Measurements from ENCODE around the gene THTPA.

THTPA gene

GRCh38 chr14:23551266-23552028, 4.6 kb upstream of the THTPA start, which contains the start of gene ZFHX2:
ZFHX2 (minus strand) TSS chr14:23551765; CDS start chr14:23535325, 16,440 bp downstream.
- DNase-seq (ENCODE audit: low spot score), result peak; percentile 73

DNA sequence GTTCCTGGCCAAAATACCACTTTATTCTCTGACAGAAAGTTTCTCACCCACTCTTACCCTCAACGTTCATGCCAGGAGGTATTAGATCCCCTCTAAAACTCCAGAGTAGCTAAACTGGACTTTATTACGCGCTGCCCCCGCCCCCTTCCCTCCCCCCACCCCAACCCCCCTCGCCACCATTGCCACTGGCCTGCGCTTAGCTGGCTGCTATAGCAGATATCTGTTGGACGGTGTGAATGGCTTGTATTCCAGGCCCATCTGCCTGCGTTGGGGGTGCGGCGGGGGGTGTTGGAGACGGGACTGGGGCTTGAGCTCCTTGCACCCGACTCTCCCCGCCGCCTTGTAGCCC, 564 bp upstream of the THTPA start:
- DNase-seq (ENCODE audit: low spot score), result no peak

- DNase-seq (ENCODE audit: low spot score), result no peak
Observed at GRCh38 chr14:23556700-23557440, 799 bp downstream of the THTPA start.

- peak; percentile 34 for DNase-seq (ENCODE audit: low spot score)
Observed at GRCh38 chr14:23557521-23557920, 1.4 kb downstream of the THTPA start.

DNA sequence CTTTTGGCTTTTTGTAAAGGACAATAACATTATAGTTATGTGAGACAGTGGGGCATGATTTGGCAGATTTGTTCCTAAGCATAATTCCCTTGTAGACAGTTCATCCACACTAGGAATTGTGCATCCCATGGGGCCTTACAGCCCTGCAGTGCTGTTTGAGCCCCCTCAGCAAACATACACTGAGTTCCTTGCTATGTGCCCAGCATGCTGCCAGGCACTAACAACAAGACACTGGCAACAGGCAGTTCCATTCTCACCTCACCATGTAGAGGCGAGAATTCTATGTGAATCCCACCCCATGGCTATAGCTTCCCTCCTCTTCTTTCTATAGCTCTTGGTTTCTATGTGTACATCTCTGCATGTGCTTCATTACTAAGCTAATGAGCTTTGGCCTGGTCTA, 1.9 kb downstream of the THTPA start:
- no peak for DNase-seq (ENCODE audit: low spot score)

DNA sequence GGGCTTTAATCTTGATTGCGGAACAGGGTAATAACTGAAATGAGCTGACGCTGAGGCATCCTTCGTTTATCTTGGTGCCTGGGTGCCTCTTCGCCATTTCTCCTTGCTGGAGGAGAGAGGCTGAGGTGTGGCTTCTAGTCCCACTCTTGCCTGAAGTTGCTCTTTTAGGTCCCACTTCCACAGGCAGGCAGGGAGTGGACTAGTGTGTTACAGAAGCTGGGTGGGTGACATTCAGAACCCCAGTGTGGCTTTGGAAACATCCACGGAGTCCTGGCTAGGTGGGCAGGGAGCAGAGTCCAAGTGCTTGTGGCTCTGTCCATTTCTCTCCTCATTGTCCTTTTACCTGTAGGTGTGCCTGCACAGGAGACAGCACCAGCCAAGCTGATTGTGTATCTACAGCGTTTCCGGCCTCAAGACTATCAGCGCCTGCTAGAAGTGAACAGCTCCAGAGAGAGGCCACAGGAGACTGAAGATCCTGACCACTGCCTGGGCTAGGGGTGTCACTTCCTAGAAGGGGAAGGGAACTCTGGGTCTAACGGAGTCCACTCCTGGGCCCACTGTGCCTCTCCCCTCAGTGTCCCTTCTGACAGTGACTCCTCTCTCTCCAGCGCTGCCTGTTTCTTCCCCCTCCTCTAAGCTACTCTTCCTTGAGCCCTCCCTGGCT, 2.4 kb downstream of the THTPA start:
- DNase-seq (ENCODE audit: low spot score), result no peak

DNA sequence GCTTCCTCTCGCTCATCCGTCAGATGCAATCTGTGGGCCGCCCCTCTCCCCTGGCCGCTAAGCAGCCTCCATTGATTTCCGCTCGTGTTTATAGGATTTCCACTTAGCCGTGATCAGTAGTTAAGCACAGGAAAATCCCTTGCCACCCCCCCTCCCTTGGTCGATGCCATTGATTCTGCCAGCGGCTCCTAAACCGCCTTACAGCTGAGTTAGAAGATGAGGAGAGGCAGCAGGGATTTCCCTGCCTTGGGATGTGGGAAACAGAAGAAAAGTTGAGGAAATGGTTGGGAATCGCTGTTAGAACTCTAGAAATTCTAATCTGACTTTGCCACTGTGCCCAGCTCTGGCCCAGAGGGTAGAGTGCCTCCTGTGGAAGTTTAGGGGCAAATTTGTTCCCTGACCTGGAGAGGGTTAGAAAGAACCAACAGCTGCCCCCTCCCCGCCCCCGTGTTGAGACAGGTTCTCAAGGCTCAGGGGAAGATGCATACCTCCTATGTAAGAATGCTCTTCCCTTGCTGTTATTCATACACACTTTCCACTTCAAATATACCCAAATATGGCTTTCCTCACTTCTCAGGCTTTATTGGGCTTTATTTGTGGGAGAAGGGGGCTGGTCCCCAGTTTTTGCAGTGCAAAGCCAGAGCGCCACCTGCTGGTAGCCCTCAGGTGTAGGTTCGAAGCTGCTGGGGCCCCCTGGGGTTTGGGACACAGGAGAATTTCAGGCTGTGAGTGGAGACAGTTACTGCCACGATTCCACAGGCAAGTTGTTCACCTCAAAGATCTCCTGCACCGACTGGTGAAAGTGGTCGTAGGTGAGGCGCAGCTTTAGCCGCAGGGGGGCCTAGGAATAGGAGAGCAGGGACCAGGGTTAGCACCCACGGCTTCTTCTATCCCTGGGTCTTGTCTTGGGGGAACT, 3.2 kb downstream of the THTPA start:
- peak; percentile 73 for DNase-seq (ENCODE audit: low spot score)

DNA sequence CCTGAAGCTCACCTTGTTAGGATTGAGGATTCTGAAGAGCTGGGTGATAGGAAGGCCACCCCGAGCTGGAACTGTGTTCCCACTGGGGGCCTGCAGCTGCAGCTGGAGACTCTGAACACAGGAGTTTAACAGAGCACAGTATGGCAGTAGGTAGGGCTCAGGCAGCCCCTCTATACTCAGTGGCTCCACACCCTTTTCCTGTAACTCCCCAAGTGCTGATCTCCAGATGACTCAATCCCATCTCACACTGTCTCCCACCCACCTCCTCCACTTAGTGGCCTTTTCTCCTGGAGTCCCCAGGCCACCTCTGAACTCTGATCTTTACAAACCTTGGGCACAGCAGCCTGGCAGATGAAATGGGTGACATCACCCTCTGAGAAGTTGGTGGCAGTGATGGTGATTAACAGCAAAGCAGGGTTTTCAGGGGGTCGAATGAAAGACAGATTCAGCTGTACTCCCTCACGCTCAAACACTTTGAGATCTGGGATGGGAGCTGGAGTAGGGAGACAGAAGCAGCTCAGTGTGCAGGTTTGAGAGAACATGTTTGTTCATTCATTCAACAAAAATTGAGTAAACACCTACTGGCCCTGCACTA, 4.0 kb downstream of the THTPA start:
- DNase-seq (ENCODE audit: low spot score), result no peak

- no peak for DNase-seq (ENCODE audit: low spot score)
Observed at GRCh38 chr14:23561259-23561658, 5.2 kb downstream of the THTPA start.

GRCh38 chr14:23561873-23562821, 6.1 kb downstream of the THTPA start:
- no peak for DNase-seq (ENCODE audit: low spot score)

DNA sequence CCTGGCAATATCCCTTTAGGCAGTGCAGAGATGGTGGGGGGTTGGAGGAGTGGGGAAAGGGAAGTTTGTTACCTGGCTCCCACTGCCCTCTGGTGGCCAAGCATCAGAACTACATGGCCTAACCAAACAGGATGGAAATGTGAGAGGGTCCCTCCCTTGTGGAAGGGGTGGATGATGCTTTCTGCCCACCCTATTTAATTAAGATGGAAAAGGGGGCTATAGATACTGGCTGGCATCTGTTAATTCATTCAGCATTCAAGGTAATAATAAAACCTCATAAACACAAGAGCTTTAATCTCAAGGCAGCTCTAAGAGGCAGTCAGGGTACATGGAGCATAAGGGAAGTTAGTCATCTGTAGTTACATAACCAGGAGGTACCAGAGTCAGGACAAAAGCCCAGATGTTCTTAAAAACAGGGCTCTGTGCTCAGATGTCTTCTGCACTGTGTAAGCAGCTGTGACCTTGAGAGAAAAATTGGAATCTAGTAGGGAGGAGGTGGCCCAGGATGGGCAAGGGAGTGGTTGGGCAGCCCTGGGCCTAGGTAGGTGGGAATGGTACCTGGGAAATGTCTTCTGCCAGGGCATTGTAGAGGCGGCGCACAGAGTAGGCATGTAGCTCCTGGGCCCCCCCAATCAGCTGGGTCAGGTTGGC, 6.9 kb downstream of the THTPA start:
- peak; percentile 72 for DNase-seq (ENCODE audit: low spot score)

- DNase-seq (ENCODE audit: low spot score), result no peak
Observed at GRCh38 chr14:23563473-23564180, 7.6 kb downstream of the THTPA start.

DNA sequence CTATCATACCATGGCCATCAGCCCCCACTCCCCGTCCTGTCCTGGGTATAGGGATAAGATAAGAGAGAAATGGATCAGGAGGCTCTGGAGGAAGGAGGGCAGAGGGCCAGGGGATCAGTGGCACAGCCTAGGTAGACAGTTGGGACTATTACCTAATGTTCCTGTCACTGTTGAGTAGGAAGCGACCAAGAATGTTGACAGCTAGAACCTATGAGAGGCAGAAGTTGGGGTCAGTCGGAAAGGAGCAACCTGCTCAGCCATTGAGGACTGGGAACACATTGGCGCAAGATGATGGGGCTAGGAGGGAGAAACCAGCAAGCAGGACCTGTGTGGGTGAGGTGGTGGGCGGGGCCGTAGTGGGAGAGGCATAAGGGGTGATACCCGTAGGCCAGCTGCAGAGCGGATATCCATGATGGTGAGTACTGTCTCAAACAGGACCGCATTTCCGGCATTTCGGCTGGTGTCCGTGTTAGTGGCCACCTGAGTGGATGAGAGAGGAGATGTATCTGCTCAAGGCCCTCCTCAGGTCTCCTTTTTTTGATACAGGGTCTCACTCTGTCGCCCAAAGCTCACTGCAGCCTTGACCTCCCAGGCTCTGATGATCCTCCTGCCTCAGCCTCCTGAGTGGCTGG, 8.2 kb downstream of the THTPA start:
- DNase-seq (ENCODE audit: low spot score), result no peak

DNA sequence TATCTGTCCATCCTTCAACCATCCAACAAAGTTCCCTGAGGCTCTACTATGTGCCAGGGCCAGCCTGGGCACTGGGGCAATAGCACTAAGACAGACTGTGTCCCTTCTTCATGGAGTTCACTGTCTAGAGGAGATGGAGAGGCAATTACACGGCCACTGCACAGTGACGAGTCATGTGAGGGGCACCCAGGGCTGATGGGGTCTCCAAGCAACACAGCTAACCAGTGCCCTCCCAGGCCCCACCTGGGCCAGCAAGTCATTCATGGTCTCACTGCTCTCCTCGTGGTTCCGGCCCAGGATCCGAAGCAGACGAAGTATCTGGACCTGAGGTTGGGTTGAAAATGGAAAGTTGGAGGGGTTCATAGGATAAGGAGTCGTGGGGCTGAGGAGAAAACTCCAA, 8.8 kb downstream of the THTPA start:
- DNase-seq (ENCODE audit: low spot score), result no peak

DNA sequence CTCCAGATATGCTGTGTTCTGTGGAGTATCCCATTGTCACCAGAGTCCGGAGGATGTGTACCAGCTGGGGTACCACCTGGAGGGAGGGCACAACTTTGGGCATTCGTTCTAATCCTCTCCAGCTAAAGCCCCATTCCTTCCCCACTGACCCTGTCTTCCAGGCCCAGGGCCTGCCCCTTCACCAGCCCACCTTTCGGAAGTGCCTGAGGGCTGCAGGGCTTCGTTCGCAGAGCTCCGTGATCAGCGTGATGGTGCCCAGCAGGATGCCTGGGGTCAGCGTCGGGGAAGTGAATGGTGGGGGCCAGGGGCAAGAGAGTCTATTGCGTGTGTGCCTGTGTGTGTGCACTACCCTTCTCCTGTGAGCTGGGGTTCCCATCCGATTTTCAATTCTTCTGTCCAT, 9.6 kb downstream of the THTPA start:
- DNase-seq (ENCODE audit: low spot score), result no peak

DNA sequence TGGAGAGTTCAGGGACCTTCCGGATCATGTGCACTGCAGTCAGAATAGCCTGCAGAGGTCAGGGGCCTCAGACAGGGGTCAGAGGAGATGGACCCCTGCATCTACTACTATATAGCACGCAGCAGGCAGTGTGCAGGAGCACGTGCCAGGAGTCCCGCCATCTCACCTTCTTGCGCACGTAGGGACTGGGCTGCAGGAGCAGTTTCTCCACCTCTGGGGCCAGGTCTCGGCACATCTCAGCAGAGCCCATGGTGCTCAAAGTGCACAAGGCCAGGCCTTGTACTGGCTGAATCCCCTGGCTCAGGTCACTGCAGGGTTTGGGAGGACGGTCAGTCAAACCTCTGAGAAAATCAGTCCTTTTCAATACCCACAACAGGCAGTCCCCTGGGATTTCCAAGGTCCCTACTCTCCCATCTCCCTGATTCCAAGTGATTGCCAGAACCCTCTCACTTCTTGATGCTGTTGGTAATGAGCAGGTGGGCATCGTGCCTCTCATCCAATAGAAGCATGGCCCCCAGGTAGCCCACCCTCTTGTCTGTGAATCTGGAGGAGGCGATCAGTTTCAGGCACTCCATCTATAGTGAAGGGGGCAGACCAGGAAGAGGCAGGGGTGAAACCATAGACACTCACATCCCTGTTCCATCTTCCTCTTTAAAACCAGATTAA, 10.2 kb downstream of the THTPA start:
- no peak for DNase-seq (ENCODE audit: low spot score)

- DNase-seq (ENCODE audit: low spot score), result no peak
Observed at GRCh38 chr14:23566778-23567185, 10.7 kb downstream of the THTPA start.
